NCI-H2081 treated with DMSO at 0.1 percent for 48 hours (cell line): ENCODE data around the gene AOAH.
"Not testable (repeated sequence)": the region's sequence is repeated elsewhere in the genome, so short reads cannot be mapped to it uniquely, and the experiment has no call there.

Source experiments
- DNase-seq: peaks from one replicate; lab custom pipeline; 2025; lab: John Stamatoyannopoulos, UW

The AOAH gene

DNA sequence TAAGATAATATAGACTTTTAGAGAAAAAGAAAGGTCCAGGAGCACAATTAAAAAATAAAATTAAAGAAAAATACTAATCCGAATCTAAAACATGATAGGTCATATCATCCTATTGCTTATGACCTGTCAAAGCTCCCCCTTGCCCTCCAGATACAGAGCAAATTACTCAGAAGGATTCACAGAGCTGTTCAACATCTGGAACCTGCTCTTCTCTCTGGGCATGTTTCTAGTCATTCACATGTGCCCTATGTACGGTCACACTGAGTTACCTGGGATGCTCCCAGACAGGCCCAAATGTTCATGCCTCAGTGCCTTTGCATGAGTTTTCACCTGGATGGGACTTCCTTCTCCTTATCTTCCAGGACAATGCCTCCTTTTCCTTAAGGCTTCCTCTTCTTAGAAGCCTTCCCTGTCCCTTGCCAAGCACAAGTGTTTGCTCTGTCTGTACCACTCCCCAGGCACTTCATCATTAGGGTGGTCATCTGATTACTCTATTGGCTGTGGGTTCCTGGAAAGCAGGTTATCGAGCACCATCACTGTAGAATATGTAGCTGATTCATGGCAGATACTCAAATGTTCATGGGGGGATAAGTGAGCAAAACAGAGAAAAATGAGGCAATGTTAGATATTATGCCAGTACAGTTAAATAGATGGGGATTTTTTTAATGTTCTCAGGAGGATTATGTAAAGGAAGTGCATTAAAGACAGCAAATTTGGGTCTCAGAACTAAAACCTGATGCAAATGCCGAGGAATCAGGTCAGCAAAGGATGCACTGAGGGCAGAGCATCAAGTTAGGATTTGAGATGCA lies 12.0 kb upstream of the AOAH start:
- no peak for DNase-seq

DNA sequence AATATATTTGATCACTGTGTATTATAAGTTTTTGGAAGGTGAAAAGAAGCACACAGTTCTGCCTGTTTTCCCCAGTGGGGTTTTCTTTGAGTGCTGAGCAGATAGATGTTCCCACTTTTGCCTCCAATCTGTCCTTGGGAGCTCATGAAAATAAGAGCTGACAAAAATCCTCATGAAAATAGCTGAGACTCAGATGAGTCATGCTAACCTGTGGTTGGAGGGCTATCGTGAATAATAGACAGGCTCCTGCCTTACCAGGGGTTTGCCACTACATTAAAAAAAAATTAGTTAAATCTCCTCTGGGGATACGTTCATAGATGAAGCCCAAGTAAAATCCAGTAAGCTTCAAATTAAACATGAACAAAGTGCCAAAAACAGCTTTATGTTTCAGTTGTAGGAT lies 10.9 kb upstream of the AOAH start:
- no peak for DNase-seq

DNA sequence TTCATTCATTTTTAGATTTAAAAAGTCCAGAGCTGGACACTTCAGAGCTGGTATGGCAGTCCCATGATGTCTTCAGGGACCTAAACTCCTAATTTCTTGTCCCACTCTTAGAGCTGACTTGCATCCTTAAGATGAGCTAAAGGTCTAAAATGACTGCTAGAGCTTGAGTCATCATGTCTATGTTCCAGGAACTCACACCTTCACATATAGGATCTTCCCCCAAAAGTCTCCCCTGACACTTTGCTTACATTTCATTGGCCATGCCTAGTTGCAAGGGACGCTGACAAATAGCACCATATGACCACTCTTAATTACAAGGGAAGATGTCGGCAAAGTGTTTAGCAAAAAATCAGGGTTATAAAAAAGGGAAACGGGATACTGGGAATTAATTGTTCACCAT lies 10.4 kb upstream of the AOAH start:
- no peak for DNase-seq

DNA sequence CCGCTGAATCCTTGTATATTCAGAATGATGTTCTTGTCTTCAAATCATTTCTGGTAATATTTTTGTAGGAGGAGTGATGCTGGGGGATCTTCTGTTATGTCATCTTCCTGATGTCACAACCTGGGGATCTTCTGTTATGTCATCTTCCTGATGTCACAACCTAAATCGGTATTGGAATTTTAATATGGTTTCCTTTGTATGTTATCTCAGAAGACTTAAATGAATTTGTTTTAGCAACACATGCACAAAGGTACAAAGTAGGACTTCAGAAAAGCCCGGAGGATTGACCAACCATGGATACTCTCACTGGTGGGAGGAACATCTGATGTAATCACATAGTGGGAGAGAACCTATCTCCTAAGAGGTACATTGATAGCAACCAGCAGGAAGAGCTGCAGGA lies 9.1 kb upstream of the AOAH start:
- DNase-seq, result no peak

DNA sequence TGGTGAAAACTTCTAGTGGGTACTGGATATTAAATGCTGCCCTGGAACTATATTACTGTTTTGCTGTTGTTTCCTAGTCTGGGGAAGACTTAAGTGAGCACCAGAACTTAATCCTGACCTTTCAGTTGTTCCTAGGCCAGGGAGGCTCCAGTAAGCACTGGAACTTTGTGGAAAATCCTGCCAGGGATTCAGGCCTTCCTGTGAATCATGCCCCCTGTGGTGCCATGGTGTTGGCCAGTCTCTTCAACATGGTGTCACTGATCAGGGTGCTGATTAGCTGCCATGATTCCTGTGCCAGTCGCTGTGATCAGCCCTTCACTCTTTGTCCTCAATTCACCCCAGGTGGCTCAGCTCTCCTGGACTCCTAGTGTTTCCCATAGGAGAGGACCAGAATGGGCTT lies 8.5 kb upstream of the AOAH start:
- no peak for DNase-seq

DNA sequence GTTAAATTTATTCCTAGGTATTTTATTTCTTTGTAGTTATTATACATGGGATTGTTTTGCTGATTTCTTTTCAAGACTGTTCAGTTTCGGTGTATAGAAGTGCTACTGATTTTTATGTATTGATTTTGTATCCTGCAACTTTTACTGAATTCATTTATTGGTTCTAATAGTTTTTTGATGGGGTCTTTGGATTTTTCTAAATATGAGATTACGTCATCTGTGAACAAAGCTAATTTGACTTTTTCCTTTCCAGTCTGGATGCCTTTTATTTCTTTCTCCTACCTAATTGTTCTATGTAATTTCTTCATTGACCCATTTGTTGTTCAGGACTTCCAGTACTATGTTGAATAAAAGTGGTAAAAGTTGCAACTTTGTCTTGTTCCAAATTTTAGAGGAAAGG lies 5.8 kb upstream of the AOAH start:
- no peak for DNase-seq

DNA sequence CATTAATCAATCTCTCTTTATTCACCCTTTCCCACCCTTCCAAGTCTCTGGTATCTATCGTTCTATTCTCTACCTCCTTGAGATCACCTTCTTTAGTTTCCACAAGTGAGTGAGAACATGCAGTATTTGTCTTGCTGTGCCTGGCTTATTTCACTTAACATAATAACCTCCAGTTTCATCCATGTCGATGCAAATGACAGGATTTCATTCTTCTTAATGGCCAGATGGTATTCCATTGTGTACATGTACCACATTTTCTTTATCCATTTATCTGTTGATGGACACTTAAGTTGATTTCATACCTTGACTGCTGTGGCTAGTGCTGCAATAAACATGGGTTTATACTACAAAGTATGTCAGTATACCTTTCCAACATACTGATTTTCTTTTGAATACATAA lies 3.8 kb upstream of the AOAH start:
- DNase-seq, result no peak

DNA sequence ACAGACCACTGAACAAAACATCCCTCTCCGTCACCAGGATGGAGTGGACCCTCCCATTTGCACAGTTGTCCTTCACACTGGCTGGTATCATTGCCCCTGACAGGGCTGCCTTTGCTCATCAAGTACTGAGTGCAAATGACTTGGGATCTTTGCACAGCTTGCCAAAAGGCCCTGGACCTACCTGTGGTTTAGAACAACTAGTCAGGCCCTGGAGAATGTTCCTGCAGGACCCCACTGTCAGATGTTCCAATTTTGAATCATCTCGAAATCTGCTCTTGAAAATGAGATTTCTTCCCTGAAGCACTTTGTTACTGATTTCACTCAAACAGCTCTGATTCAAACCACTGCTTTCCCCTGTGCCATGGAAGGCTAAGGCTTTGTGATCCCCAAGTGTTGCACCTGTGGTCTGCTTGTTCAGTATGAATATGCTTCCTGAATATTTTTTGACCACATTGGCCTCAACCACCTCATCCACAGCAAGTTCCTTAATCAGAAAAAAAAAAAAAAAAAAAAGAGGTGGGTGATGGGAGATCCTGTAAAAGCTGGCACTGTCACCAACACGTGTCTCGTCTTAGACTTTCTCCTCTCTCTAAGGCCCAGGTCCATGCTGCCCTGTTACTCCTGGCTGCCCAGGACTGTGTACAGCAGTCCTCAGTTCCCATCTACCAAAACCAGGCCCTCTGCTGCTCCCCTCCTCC lies 2.7 kb upstream of the AOAH start:
- DNase-seq, result no peak

DNA sequence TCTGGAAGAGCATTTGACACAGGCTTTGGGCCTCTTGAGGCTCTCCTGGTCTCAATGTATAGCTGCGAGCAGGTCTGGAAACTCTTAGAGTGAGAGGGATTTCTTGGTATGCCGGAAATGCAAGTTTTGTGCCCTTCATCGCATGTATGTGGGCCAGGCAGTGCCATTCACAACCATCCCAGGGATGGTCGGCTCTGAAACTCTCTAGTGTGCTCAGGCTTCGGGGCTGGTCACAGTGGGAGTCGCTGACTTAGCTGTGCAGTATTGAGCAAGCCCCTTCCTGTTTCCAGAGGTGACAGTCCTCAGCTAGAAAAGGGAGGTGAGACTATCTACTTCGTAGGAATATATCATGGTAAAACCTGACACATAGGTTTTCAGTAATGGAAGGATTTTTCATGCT lies 2.0 kb upstream of the AOAH start:
- DNase-seq, result no peak

DNA sequence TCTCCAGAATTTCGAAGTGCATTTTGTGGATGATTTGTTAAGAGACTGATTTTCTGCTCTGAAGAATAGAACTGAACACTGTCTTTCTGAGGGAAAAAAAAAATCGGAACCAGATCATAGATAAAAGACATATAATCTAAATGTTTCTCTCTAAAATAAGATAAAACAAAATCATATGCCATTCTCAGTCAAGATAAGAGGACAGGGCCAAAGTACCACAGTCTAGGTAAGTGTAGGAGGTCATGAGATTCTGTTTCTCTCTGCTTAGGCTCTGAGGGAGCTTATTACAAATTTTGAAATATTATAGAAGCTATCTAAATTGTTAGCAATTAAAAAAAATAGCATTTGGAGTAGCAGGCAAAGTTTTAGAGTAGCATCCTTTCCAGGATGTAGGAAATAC lies 702 bp upstream of the AOAH start:
- no peak for DNase-seq

DNA sequence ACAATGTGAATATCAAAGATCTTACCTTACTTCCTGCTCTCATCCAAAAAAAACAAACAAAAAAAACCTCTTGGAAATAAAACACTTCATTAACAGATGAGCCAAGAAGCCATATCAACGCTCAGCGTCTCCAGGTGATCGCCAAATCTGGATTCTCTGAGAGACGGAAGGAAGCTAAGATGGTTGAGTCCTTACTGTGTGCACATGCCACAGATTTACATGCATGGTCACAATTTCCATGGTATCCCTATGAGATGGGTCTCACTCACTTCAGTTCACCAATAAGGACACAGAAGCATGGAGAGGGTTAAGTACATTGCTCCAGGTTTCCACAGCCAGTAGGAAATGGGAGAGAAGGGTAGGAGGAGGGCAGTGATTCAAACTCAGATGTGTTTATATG lies 1.0 kb downstream of the AOAH start:
- no peak for DNase-seq

DNA sequence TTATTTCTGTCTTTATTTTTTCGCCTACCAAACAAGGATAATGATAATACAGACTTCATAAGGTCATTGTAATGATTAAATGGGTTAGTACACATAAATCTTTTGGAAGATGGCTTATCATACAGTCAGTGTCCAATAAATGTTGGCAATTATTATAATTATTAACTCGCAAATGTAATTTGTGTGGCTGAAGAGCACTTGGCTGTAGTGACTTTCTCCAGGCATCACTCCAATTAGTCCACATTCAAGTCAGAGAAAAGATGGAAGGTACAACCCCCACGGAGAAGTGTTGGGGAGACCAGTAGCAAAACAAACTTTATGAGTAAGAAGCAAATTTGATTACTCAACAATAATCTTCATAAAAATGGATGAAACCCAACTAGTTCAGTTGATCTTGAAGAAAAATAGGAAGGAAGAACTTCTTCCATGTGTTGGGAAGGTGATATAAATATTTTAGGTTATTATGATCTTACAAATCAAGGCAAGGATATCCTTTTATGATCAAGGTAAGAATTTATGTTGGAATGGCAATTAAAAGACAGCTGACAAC lies 5.1 kb downstream of the AOAH start:
- no peak for DNase-seq

DNA sequence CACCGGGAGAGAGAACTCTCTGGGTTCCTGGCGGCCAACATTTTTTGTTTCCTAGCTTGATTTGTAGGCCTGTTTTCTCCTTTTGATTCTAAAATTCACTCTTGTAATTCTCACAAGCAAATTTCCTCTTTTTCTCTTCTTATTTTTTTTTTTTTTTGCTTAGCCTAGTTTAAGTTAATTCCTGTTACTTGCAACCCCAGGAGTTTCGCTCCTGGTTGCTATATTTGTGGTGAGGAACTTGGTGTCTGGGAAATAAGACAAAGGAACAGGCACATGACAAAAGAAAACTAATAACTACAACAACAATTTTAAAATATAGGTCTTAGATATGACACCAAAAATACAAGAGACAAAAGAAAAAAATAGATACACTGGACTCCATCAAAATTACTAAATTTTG lies 6.7 kb downstream of the AOAH start:
- no peak for DNase-seq

DNA sequence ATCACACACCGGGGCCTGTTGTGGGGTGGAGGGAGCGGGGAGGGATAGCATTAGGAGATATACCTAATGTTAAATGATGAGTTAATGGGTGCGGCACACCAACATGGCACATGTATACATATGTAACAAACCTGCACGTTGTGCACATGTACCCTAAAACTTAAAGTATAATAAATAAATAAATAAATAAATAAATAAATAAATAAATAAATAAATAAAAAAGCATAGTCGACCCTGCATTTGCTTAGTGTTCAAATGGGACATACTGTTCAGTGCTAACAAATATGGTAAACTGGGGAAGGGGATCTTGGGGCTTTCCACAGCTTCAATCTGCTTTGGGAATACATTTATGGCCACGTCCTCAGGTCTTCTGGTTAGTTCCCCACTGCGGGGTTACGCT lies 7.5 kb downstream of the AOAH start:
- not testable (repeated sequence) for DNase-seq

DNA sequence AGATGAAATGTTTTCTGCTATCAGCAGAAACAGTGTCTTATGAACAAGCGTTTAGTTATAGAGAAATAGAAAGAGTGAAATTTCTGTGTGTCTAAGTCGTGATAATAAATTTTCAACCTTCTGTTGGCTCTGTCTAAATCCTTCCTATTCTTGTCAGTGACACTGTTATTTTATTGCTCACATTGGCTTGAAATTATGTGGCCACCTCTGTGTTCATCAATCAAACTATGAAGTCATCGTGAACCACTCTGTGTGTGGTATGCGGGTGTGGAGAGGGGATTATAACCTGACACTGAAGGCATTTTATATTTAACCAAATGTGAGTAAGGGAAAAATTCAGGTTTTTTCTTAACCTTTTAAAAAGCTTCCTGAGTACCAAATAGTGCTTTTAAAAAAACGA lies 12.3 kb downstream of the AOAH start:
- DNase-seq, result no peak

DNA sequence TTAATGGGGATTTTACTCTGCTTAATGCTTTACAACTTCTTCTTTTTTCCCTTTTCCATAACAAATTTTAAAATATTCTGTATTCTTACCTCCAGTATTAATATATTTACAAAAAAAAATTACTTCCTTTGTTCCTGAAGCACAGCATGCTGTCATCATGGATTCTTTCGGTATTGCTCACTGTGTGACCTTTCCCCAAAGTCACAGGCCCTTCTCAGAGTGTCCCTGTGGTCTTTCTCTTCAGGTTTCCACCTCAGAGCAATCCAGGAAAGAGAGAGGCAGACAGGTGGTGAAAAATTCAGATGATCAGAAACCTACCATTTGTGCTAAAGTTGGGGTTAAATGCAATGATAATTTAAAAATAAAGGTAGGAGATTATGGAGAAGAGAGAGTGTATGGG lies 13.0 kb downstream of the AOAH start:
- no peak for DNase-seq

DNA sequence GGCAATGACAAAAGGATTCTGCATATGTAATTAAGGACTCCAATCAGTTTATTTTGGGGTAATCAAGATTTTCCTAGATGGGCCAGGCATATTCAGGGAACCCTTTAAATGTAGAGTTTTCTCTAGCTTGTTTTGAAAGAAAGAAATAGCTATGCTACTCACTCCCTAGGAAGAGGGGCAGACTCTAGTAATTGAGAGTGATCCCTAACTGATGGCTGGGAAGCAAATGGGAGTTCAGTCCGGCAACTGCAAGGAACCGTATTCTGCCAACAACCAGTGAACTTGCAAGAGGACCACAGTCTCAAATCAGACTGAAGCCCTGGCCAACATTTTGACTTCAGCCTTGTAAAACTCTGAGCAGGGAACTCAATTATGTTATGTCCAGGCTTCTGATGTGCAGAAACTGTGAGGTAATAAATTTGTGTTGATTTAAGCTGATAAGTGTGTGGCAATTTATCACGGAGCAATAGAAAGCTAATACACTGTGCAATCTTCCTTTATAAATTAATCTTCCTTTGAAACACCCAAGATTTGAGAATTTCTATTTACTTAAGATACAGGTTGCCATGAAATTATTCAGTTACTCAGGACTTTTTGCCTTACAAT lies 14.0 kb downstream of the AOAH start:
- DNase-seq, result no peak

DNA sequence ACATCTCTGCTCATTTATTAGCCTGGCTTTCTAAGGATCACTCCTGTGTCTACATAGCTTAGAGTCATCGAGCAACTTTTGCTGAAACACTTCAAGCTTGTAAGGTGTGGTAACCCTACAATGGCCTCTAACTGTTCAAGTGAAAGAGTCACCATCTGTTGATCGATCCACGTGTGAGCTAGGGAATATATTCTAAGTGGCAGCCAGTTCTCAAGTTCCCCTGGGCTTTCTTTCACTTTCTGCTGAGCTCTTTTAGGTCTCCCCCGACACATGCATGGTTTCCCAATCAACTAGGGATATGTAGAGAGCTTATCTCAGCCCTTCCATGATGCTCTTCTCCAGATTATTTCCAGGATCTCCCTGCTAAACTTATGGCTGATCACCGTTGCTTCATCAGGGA lies 15.5 kb downstream of the AOAH start:
- DNase-seq, result no peak

DNA sequence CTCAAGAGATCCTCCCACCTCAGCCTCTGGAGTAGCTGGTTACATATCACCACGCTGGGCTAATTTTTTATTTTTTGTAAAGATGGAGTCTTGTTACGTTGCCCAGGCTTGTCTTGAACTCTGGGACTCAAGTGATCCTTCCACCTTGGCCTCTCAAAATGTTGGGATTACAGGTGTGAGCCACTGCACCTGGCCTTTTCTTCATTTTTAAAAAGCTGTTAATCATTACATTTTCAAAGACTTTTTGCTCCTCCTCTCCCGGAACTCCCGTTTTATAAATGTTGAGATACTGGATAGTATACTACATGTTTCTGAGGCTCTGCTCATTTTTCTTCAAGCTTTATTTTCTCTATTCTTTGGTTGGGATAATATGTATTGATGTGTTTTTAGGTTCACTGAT lies 16.4 kb downstream of the AOAH start:
- no peak for DNase-seq

DNA sequence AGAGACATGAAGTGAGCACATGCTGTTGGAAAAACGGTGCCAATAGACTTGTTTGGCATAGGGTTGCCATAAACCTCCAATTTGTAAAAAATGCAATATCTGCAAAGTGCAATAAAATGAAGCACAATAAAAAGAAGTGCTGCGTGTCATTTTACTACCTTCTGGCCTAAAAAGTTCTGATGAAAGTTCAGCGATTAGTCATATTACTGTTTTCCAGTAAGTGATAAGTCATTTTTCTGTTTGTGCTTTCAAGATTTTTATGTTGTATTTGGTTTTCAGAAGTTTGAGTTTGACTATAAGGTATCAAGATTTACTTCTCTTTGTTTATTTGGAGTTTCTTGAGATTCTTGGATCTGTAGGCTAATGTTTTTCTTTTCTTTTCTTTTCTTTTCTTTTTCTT lies 16.8 kb downstream of the AOAH start:
- no peak for DNase-seq

DNA sequence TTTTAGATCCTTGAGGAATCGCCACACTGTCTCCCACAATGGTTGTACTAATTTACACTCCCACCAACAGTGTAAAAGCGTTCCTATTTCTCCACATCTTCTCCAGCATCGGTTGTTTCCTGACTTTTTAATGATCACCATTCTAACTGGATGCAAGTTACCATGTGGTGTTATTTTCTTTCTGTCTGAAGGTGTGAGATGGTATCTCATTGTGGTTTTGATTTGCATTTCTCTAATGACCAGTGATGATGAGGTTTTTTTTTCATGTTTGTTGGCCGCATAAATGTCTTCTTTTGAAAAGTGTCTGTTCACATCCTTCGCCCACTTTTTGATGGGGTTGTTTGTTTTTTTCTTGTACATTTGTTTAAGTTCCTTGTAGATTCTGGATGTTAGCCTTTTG lies 20.4 kb downstream of the AOAH start:
- not testable (repeated sequence) for DNase-seq

DNA sequence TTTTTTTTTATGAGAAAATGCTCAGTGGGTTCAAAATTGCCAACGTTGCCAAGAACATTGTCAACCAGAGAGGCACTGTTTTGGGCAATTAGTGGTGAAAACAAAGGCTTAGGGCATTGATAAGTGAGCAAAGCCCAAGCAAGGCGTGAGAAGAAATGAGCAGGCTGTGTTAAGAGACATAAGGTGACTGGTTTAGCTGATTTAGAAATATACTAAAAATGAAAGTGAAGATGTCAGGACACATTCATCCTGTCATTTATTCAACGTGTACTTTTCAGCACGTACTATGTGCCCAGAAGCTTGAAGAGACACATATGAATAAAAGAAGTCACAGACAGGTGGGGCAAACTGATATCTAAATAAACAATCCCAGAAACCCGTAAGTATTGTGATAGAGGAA lies 31.8 kb downstream of the AOAH start:
- DNase-seq, result no peak

DNA sequence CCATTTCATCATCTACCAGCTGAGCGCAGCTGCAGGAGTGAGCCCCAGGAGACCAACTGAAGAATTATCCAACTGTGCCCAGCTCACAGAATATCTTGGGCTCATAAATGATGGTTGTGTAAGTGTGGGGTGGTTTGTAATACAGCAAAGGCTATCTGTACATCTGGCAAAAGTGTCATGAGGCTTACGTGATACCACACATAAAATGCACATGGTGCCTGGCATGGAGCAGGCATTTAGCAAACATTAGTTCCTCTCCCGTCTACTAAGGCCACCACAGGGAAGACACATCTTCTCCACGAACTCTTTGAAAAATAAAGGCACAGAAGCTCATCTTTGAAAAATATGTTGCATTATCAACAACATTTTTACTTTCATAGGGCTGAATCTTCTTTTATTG lies 32.3 kb downstream of the AOAH start:
- no peak for DNase-seq
